Pulmonary artery endothelial cell (primary cell): ENCODE results near the gene TRPM2. TPM values are rescaled to one million over a fixed set of nuclear protein-coding genes. Genes with fewer than 3 reads are reported as not detected.
"Not testable (repeated sequence)": the region's sequence is repeated elsewhere in the genome, so short reads cannot be mapped to it uniquely, and the experiment has no call there.

Experiments
- DNase-seq: peaks from one replicate; pipeline ENCODE4 v3.0.0-alpha.2; 2011; ENCODE audit warnings: low read depth, low spot score
- total RNA-seq: library from RNA; depleted of rRNA; stranded (reverse); fragments of >200 nt; gene quantifications from 2 replicates; pipeline ENCODE4 v1.2.3, GENCODE V29; 2014

The TRPM2 gene
- total RNA-seq, 1 donor from 2014 or later: not detected

DNA sequence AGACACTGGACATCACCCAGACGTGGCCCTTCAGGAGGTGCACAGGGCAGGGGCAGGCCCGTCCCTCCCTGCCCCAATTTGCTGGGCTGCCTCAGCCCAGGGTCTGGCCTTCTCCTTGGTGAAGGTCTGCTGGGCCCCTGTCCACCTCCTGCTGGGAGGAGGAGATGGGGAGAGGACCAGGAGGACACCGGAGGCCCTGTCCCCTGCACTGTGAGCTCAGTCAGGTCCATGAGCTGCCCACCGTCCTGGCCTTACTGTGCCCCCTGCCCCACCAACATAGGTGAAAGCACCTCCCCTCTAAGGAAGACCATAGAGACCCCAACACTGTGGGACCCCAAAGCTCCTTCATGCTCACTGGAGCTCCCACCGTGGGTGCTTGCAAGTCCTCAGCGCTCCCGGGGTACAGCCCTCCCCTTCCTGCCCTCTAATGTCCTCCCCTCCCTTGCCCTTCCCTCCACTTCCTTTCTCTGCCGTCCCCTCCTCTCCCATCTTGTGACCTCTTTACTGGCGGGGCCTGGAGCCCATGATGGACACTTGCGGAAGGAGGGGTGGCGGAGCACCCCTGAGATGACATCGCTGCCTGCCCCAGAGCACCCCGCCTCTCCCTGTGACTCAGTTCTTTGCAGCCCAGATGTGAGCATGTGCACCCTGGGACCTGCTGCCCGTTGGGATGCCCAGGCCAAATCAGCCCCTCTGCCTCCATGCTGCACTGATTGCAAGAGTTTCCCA is 106.5 kb downstream of the TRPM2 start:
- DNase-seq: no peak

- no peak for DNase-seq
Observed at GRCh38 chr21:44460441-44460755, 107.0 kb downstream of the TRPM2 start.

- no peak for DNase-seq
Observed at GRCh38 chr21:44461005-44461404, 107.6 kb downstream of the TRPM2 start.

DNA sequence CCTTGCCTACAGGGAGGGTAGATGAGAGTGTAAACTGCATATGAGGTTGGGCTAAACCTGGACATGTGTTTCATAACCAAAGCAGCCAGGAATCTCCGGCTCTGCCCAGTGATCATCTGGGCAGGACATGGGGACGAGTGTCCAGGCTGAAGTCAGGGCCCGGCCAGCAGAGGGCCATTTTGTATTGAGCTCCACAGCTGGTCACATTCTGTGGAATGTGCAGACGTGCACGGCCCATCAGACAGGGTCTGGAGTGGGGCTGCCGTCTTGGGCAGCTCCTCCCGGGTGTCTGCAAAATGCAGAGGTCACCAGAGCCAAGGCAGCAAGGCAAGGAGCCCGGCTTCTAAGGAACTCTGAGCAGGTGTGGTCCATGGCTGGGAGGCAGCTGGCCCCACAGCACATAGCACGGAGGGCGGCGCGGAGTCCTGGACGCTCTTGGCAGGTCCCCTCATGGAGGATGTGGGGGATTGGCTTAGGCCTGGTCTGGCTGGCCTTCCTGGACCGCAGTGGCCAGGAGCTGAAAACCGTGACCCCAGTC is 108.1 kb downstream of the TRPM2 start:
- DNase-seq: no peak

DNA sequence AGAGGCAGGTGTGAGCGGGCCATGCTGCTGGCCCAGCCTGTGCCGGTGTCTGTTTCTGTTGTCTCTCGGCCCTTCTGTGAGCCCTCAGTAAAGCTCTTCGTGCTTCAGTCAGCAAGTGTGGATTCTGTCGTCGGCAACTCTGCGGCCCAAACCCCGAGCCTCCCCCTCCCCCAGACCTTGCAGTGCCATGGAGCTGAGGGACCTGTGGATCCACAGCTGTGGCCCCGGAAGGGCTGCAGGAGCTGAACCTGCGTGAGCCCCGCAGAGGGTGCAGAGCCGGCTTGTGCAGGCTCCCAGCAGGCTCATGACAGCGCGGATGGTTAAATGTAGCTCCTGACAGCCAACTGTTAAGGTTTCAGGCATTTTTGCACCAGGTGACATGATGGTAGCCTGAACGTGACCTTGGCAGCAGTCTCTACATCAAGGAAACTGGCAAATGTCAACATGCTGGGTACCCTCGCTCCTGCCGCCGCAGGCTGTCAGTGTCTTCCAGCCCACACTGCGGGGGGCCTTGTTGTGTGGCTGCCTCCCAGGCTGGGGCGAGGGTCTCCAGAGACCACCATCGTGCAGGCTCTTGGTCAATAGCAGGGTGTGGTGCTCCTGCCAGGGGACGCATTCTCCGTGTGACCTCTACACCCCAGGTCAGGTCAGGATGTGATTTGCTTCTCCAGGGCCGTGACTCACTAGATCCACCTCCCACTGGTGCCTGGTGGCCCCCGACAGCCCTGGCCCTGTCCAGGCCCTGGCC is 108.8 kb downstream of the TRPM2 start:
- DNase-seq: no peak

GRCh38 chr21:44462834-44463200 is 109.4 kb downstream of the TRPM2 start:
- no peak for DNase-seq

GRCh38 chr21:44463724-44464123 is 110.3 kb downstream of the TRPM2 start:
- no peak for DNase-seq

DNA sequence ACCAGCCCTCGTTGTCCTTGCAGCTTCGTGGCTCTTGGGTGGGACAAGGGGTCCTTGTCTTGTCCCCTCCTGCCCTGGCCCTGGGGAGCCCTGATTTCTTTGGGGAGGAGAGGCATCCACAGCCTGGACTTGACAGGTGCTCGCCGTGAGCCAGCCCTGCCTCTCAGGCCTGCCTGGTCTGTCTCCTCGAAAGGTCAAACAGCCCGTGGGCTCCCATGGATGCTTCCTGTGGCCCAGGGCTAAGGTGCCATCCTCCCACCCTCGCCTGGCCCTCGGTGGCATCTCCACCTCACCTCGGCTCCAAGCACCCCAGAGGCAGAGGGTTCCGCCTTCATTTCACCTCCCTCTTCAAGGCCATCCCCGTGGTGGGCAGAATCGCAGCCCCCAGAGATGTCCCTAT is 110.9 kb downstream of the TRPM2 start:
- DNase-seq: no peak

DNA sequence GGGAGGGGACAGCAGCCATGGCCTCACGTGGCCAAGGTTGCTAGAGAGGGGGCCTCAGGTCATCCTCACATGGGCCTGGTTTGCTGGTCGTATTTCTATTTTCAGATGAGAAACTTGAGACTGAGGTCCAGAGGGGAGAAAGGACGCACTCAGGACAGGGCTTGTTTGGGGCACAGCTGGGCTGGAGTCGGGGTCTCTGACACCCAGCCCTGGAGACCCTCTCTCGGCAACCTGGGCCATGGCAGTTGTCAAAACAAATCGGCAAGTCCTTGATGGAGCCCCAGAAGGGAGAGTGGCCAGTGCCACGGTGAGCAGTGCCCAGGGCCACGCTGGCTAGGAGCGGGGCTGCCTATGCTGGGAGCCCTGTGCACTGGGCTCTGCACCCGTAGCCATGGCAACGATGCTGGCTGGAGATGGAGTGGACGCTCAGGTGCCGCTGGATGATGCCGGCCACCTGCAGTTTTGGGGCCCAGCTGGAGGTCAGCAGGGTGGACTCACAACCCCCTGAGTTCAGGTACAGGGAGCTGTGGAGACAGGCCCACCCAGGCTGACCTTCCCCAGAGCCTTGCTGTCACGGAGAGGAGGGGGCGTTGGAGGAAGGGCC is 113.0 kb downstream of the TRPM2 start:
- DNase-seq: no peak

DNA sequence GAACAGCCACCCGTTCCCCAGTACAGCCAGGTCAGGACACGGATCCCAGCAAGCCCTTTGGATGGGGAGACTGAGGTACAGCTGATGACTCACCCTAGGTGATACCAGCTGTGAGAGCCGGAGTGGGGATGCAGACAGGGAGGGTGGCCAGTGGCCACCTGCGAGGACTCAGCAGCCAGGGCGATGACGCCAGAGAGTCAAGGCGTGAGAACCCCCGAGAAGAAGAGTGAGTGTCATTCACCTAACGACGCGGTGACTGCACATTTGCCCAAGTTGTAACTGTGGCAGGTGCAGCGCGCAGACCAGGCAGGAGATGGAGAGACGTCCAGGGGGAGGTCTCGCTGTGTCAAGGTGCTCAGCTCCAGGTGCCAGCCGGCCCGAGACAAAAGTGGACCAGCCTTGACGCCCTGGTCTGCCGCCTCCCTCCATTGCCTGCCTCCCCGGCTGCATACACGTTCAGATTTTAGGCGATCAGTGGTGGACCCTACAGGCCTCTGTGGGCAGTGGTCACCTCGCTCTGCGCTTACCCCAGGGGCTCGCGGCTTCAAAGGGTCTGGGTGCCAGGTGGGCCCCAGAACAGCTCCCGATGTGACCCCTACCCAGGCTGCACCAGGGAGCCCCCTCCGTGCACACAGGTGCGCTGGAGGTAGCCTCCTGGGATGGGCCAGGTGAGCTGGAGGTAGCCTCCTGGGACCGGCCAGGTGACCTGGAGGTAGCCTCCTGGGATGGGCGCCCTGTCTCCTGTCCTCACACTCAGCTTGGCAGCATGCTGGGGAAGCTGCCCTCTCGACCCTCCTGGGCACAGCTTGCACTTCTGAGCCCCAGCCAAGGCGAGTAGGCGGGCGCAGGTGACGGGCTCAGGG is 113.8 kb downstream of the TRPM2 start:
- no peak for DNase-seq

- no peak for DNase-seq
Observed at GRCh38 chr21:44467859-44468195, 114.4 kb downstream of the TRPM2 start.

GRCh38 chr21:44471341-44471740 is 117.9 kb downstream of the TRPM2 start:
- DNase-seq: no peak

- DNase-seq: no peak
Observed at GRCh38 chr21:44471996-44472395, 118.6 kb downstream of the TRPM2 start.

DNA sequence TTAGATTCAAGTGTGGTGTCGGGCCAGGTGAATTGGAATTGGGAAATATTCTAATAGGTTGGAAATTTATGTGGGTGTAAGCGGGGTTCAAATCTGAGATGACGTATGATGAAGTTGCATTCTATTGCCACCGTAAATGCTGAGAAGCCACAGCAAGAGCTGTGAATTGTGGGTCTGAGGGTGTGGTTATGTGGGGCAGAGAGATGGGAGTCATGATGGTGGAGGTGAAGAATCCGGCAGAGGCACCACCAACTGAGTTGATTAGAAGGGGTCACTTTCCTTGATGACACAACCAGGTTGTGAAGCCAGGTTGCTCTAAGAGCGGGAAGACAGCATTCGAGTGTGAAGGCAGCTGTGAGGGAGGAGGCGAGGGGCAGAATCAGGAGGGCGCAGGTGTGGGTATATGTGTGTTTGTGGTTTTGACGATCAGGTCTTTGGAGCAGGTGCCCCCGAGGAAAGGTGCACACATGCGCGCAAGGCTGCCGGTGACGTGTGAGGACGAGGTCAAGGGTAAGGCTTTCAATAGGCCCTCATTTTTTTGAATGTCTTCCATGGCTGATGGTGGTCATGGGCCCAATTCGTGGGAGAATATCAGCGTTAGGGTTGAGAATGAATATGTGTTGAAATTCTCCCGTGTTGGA is 120.6 kb downstream of the TRPM2 start:
- no peak for DNase-seq

- no peak for DNase-seq
Observed at GRCh38 chr21:44475266-44475845, 121.9 kb downstream of the TRPM2 start.

- DNase-seq: no peak
Observed at GRCh38 chr21:44477131-44477530, 123.7 kb downstream of the TRPM2 start.

GRCh38 chr21:44477712-44478111 is 124.3 kb downstream of the TRPM2 start:
- DNase-seq: no peak

GRCh38 chr21:44478124-44478800 is 124.8 kb downstream of the TRPM2 start:
- DNase-seq: no peak

GRCh38 chr21:44478801-44479167 is 125.4 kb downstream of the TRPM2 start:
- DNase-seq: no peak

- not testable (repeated sequence) for DNase-seq
Observed at GRCh38 chr21:44479556-44480199, 126.3 kb downstream of the TRPM2 start.
